ENCODE measurements around the gene PDZK1IP1.

DNA sequence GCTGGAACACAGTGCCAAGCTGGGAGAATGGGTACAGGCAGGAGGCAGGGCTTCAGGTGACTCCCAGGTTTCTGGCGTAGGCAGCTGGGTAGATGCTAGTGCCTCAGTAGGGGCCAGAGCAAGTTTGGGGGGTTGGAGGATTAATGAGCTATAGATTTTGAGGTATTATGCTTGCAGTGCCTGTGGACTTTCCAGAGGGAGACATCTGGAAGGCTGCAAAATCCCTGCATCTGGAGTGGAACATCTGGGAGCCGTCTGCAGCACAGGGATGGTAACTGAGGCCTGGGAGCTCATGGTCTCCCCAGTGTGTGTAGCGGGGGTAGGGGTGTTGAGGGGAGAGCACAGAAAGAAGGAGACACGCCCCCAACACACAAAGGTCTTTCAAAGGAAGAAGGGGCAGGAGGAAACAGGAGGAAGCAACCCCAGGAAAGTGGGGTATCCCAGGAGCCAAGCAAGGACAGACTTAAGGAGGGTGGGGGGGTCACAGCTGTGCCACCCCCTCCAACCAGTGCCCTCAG is 2.2 kb upstream of the PDZK1IP1 start:
- no peak for TF ChIP-seq CTCF (conservative IDR thresholded peaks at IDR 0.05; ENCODE audit: low read depth, low read length)
- no peak for TF ChIP-seq EZH2 (IDR thresholded peaks at IDR 0.05; ENCODE audit: borderline replicate concordance, low read depth, low read length, poor library complexity, severe bottlenecking)
